T1000 (cell line): ENCODE data around the gene LATS1.

Experiments
- DNase-seq: peaks from one replicate; lab custom pipeline; 2025; ENCODE audit warnings: mixed read lengths; lab: John Stamatoyannopoulos, UW

LATS1 gene

DNA sequence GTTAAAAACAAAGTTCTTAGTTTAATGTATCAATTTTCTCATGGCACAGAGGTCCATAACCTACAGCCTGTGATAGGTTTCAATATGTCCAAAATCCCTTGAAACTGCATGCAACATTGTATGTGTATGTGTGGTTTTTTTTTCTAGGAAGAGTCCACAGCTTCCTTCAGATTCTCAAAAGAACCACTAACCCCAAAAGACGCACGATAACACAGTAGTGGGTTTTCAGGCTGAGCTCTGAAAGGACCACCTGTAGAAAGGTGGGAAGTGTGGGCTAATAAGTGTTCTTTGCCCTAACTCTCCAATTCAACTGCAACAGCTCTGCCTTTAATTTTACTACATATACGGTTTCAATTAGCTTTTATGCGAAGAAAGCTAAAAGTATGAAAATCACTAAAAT, 57.9 kb downstream of the LATS1 start:
- DNase-seq: no peak

- no peak for DNase-seq
Observed at GRCh38 chr6:149657441-149657840, 60.5 kb downstream of the LATS1 start.

GRCh38 chr6:149651056-149651455, 66.8 kb downstream of the LATS1 start:
- no peak for DNase-seq

GRCh38 chr6:149648148-149649145, 69.5 kb downstream of the LATS1 start, which contains the start of gene KATNA1:
Gene KATNA1 (minus strand): TSS chr6:149648714. CDS start chr6:149638547, 10,167 bp downstream.
- DNase-seq: peak; percentile 81

DNA sequence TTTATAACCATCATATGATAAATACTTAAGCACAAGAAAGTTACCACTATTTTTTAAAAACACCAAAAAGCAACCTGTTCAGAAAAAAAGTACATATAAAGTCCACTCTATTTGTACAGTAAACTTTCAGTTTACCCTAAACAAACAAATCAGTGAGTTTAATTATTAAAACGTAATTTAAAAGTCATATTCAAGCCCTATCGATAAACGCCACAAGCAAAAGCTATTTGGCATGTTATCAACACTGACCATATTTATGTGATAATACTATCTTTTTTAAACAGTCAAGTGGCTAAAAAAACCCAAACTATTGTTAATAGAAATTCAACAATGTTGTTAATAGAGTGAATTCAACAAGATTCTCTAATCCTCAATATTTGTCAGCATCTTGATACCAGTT, 71.3 kb downstream of the LATS1 start:
- DNase-seq: no peak

- DNase-seq: no peak
Observed at GRCh38 chr6:149642829-149643580, 74.9 kb downstream of the LATS1 start.

GRCh38 chr6:149636124-149636523, 81.8 kb downstream of the LATS1 start:
- no peak for DNase-seq

DNA sequence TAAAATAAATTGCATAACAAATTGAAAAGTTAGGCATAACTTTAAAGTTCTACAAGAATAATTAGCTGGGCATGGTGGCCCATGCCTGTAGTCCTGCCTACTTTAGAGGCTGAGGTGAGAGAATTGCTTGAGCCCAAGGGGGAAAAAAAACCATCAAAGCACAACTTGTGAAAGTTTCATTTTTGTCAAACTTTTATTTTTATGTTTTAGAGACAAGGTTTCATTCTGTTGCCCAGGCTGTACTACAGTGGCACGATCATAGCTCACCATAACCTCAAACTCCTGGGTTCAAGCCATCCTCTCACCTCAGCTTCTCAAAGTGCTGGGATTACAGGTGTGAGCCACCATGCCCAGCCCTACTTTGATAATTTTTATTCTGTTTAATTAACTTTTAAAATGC, 83.6 kb downstream of the LATS1 start:
- no peak for DNase-seq

GRCh38 chr6:149628875-149629510, 88.9 kb downstream of the LATS1 start:
- no peak for DNase-seq

GRCh38 chr6:149627672-149628071, 90.2 kb downstream of the LATS1 start:
- no peak for DNase-seq

GRCh38 chr6:149615805-149616204, 102.1 kb downstream of the LATS1 start:
- DNase-seq: no peak

DNA sequence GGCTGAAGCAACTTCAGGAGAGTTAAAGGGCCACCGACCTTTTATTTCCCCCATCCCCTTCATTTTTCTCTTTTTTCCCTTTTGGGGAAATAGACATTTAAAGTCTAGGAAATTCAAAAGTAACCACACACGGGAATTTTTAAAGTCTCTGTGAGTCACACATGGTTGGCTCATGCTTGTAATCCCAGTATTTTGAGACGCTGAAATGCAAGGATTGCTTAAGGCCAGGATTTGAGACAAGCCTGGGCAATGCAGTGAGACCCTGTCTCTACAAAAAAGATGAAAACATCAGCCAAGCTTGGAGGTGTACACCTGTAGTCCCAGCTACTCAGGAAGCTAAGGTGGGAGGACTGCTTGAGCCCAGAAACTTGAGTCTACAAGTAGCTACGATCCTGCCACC, 103.6 kb downstream of the LATS1 start:
- no peak for DNase-seq

DNA sequence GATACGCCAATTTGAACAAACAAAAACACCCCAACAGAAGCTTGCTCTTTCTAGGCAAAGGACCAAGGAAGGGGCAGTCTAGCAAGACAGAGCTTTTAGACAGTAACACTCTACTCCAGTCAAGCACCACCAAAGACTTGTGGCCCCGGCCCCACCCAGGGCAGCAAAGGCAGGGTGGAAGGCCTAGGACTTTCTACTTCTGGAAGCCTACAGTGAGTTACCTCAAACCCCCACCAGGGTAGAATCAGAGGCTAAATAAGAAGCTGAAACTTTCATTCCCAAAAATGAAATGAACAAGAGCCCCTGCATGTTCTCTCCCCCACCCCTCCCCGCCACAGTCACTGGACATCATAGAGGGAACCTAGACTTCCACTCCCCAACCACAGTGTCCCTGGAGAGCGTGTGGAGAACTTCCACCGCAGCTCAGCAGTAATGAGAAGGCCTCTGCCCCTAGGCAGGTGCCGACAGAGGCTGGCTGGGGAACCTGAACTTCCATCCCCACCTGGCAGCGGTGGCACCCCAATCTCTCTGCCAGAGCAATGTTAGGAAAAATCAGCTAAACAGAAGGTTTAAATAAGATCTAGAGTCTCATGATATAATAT, 109.4 kb downstream of the LATS1 start:
- no peak for DNase-seq
